Smooth muscle cell (in vitro differentiated cells): ENCODE results near the gene C6orf89. TPM values are rescaled to one million over a fixed set of nuclear protein-coding genes. Genes with fewer than 3 reads are reported as not detected.
"Not testable (repeated sequence)": the region's sequence is repeated elsewhere in the genome, so short reads cannot be mapped to it uniquely, and the experiment has no call there.

ENCODE experiments used
- DNase-seq: peaks from one replicate; lab custom pipeline; 2025; ENCODE audit not compliant: unreplicated experiment; lab: John Stamatoyannopoulos, UW
- H2AFZ ChIP-seq: fragments of 200-600 bp; sonication (generic); 2 replicates; pipeline ENCODE4 v1.6.0; 2016; ENCODE audit warnings: antibody characterized with exemption, low read depth, mild to moderate bottlenecking
- H3F3A ChIP-seq: fragments of 200-600 bp; sonication (generic); 2 replicates; pipeline ENCODE4 v1.6.0; 2017; ENCODE audit warnings: antibody characterized with exemption, low read depth
- H3K27ac ChIP-seq: fragments of 200-600 bp; sonication (generic); 2 replicates; pipeline ENCODE4 v1.5.1; 2016; ENCODE audit warnings: low read depth, mild to moderate bottlenecking
- H3K27me3 ChIP-seq: fragments of 200-600 bp; sonication (generic); 2 replicates; pipeline ENCODE4 v1.6.1; 2016; ENCODE audit warnings: low read depth, mild to moderate bottlenecking
- H3K36me3 ChIP-seq: fragments of 200-600 bp; sonication (generic); 2 replicates; pipeline ENCODE4 v1.5.1; 2016; ENCODE audit warnings: low read depth
- H3K4me1 ChIP-seq: fragments of 200-600 bp; sonication (generic); 2 replicates; pipeline ENCODE4 v1.5.1; 2016; ENCODE audit warnings: low read depth
- H3K4me2 ChIP-seq: fragments of 200-600 bp; sonication (generic); 2 replicates; pipeline ENCODE4 v1.6.0; 2016; ENCODE audit warnings: mild to moderate bottlenecking
- H3K4me3 ChIP-seq: fragments of 200-600 bp; sonication (generic); 2 replicates; pipeline ENCODE4 v1.5.1; 2016; ENCODE audit warnings: mild to moderate bottlenecking
- H3K79me2 ChIP-seq: fragments of 200-600 bp; sonication (generic); 2 replicates; pipeline ENCODE4 v1.6.0; 2016; ENCODE audit warnings: low read depth, mild to moderate bottlenecking
- H3K9ac ChIP-seq: fragments of 200-600 bp; sonication (generic); 2 replicates; pipeline ENCODE4 v1.6.0; 2016; ENCODE audit warnings: low read depth
- H3K9me3 ChIP-seq: fragments of 200-600 bp; sonication (generic); replicated peaks from 2 replicates; pipeline ENCODE4 v1.5.1; 2016; ENCODE audit warnings: low read depth
- H4K20me1 ChIP-seq: fragments of 200-600 bp; sonication (generic); 2 replicates; pipeline ENCODE4 v1.6.0; 2016; ENCODE audit warnings: low read depth
- WGBS: methylation state at CpG from one replicate; pipeline ENCODE4 v1.1.7; 2016; ENCODE audit warnings: low lambda C conversion rate; 5-methylcytosine and 5-hydroxymethylcytosine counted together
- polyA plus RNA-seq: library from polyadenylated mRNA; unstranded; fragments of >200 nt; fragmentation: Nextera tagmentation; extraction: Ambion mirVana; gene quantifications from 2 replicates; pipeline ENCODE4 v1.2.1, GENCODE V29; 2016
- total RNA-seq: library from RNA; depleted of rRNA; stranded (reverse); fragments of >200 nt; gene quantifications from 2 replicates; pipeline ENCODE4 v1.2.3, GENCODE V29; 2014
- TF ChIP-seq, protein P1 (sequence below): fragments of 200-600 bp; sonication (generic); IDR thresholded peaks from 2 replicates; pipeline ENCODE4 v1.5.1; 2017; ENCODE audit warnings: borderline replicate concordance, mild to moderate bottlenecking, antibody characterized with exemption; ENCODE audit not compliant: insufficient read depth, poor library complexity, severe bottlenecking

Gene C6orf89
- total and polyA plus RNA-seq, 2 experiments from 2014 or later, result 44.6 to 45.7 TPM

DNA sequence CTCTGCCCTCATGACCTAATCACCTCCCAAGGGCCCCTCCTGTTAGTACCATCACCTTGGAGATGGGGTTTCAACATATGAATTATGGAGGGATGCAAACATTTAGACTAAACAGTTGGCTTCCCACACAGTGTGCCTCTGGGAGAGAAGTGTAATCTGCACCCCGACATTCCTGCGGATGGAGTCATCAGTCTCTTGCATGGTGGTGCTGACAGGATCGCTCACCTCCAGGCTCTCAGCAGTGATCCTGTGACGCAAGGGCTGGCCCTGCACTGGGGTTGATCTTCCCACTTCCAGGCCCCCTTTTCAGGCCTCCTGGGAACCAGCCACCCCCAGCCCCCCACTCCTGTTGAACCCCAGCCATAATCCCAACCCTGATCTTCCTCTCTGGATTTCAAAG lies 52.8 kb downstream of the C6orf89 start:
- no peaks in the 10 kb centered on the region for H3K9me3 ChIP-seq
- WGBS, result 74% methylated on average over 4 of the region's 4 CpGs
- no peak for DNase-seq
- H3K36me3 ChIP-seq, result no peaks in the 10 kb centered on the region
- H3F3A ChIP-seq, result no peaks in the 10 kb centered on the region
- H2AFZ ChIP-seq, result no peak overlapping the region
- TF ChIP-seq, protein P1, sequence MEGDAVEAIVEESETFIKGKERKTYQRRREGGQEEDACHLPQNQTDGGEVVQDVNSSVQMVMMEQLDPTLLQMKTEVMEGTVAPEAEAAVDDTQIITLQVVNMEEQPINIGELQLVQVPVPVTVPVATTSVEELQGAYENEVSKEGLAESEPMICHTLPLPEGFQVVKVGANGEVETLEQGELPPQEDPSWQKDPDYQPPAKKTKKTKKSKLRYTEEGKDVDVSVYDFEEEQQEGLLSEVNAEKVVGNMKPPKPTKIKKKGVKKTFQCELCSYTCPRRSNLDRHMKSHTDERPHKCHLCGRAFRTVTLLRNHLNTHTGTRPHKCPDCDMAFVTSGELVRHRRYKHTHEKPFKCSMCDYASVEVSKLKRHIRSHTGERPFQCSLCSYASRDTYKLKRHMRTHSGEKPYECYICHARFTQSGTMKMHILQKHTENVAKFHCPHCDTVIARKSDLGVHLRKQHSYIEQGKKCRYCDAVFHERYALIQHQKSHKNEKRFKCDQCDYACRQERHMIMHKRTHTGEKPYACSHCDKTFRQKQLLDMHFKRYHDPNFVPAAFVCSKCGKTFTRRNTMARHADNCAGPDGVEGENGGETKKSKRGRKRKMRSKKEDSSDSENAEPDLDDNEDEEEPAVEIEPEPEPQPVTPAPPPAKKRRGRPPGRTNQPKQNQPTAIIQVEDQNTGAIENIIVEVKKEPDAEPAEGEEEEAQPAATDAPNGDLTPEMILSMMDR, result no peak
- no peaks in the 10 kb centered on the region for H3K27me3 ChIP-seq
- peak overlapping the region; percentile 31 for H3K4me2 ChIP-seq
- peaks cover 5% of the 10 kb centered on the region for H3K4me1 ChIP-seq
- H4K20me1 ChIP-seq, result no peaks in the 10 kb centered on the region
- H3K79me2 ChIP-seq, result no peaks in the 10 kb centered on the region
- H3K9ac ChIP-seq, result no peak overlapping the region
- no peak overlapping the region for H3K27ac ChIP-seq
- H3K4me3 ChIP-seq, result no peak overlapping the region

DNA sequence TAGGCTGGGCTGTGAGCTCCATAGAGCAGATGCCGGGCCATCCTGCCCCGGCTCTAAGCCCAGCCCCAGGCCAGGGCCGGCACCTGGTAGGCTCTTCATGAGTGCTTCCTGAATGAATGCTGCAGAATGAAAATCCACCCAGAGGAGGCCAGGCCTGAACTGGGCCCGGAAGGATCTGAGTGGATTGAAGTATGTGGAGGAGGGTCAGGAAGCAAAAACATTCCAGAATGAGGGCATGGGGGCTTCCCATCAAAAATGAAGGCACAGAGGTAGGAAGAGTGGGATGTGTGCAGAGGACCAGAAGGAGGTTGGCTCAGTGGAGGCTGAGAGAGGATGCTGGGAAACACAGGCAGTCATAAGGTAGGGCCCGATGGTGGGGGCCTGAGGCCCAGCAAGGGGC lies 53.3 kb downstream of the C6orf89 start:
- H3K4me2 ChIP-seq, result peak overlapping the region; percentile 31
- WGBS, result 91% methylated on average over 5 of the region's 5 CpGs
- H3K4me3 ChIP-seq, DNase-seq, H2AFZ ChIP-seq, H3K4me1 ChIP-seq, H3K79me2 ChIP-seq, H4K20me1 ChIP-seq, H3K27me3 ChIP-seq, H3K36me3 ChIP-seq, H3F3A ChIP-seq, H3K9ac ChIP-seq, H3K27ac ChIP-seq, H3K9me3 ChIP-seq: not testable (repeated sequence)

DNA sequence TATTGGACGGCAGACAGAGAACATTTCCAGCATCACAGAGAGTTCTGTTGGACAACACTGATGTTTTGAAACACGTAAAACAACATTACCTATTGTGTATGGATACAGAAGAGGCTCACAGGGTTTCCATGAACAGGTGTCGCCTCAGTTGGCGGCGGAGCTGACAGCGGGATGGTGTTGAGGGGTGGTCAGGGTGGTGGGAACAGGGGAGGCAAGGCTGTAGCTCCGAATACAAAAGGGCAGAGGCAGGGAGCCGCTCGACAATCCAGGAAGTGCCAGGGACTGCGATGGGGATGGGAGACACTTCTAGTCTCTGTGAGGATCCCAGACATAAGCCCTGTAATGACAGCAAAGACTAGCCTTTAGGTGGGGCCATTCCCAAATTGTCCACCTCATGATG lies 54.3 kb downstream of the C6orf89 start:
- no peaks in the 10 kb centered on the region for H3K79me2 ChIP-seq
- H3K9me3 ChIP-seq, result no peaks in the 10 kb centered on the region
- H3K9ac ChIP-seq, result no peak overlapping the region
- no peak overlapping the region for H2AFZ ChIP-seq
- no peaks in the 10 kb centered on the region for H3F3A ChIP-seq
- H3K36me3 ChIP-seq, result no peaks in the 10 kb centered on the region
- peaks cover 5% of the 10 kb centered on the region for H3K4me1 ChIP-seq
- H3K27me3 ChIP-seq, result peaks cover 5% of the 10 kb centered on the region
- TF ChIP-seq, protein P1, result no peak
- H3K4me2 ChIP-seq, result no peak overlapping the region
- no peak for DNase-seq
- no peak overlapping the region for H3K4me3 ChIP-seq
- H3K27ac ChIP-seq, result no peak overlapping the region
- no peaks in the 10 kb centered on the region for H4K20me1 ChIP-seq
- WGBS, result 92% methylated on average over 10 of the region's 10 CpGs

DNA sequence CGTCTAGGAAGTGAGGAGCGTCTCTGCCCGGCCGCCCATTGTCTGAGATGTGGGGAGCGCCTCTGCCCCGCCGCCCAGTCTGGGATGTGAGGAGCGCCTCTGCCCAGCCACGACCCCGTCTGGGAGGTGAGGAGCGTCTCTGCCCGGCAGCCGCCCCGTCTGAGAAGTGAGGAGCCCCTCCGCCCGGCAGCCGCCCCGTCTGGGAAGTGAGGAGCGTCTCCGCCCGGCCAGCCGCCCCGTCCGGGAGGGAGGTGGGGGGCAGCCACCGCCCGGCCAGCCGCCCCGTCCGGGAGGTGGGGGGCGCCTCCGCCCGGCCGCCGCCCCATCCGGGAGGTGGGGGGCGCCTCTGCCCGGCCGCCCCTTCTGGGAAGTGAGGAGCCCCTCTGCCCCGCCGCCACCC lies 55.8 kb downstream of the C6orf89 start:
- not testable (repeated sequence) for H3K27me3 ChIP-seq, H3K9ac ChIP-seq, H3K79me2 ChIP-seq, H2AFZ ChIP-seq, H3F3A ChIP-seq, H3K4me3 ChIP-seq, H3K36me3 ChIP-seq, H3K4me2 ChIP-seq, H3K4me1 ChIP-seq, H3K9me3 ChIP-seq, H4K20me1 ChIP-seq, H3K27ac ChIP-seq, DNase-seq
- WGBS, result 94% methylated on average over 5 of the region's 40 CpGs

DNA sequence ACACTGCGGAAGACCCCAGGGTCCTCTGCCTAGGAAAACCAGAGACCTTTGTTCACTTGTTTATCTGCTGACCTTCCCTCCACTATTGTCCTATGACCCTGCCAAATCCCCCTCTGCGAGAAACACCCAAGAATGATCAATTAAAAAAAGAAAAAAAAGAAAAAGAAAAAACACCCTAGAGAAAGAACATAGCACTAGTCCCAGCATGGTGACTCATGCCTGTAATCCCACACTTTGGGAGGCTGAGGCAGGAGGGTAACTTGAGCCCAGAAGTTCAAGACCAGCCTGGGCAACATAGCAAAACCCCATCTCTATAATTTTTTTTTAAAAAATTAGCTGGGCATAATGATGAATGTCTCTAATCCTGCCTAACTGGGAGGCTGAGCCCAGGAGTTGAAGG lies 56.6 kb downstream of the C6orf89 start:
- H3K36me3 ChIP-seq, H3F3A ChIP-seq, H3K9ac ChIP-seq, H2AFZ ChIP-seq, H3K27me3 ChIP-seq, H3K9me3 ChIP-seq, H4K20me1 ChIP-seq, H3K79me2 ChIP-seq, DNase-seq, H3K27ac ChIP-seq, H3K4me3 ChIP-seq, H3K4me2 ChIP-seq, H3K4me1 ChIP-seq: not testable (repeated sequence)
- 89% methylated on average over 1 of the region's 2 CpGs for WGBS
